Immature natural killer cell (primary cell): ENCODE results near the gene B4GALNT4. TPM values are rescaled to one million over a fixed set of nuclear protein-coding genes. Genes with fewer than 3 reads are reported as not detected.

ENCODE experiments used
- DNase-seq, 3 donors: peaks; one replicate each; pipeline ENCODE4 v3.0.0; 2022; ENCODE audit warnings: mixed read lengths in 1 of 3
- H3K27ac Mint-ChIP-seq, 6 donors: one replicate each; pipeline ENCODE4 v1.8.0; 2020; ENCODE audit warnings: mixed read lengths in 6 of 6, mild to moderate bottlenecking in 5 of 6, inconsistent platforms in 4 of 6, moderate library complexity in 3 of 6
- H3K27me3 Mint-ChIP-seq, 3 donors: one replicate each; pipeline ENCODE4 v1.8.0; 2020 to 2021; ENCODE audit warnings: low read depth in 3 of 3, mild to moderate bottlenecking in 3 of 3, mixed read lengths in 3 of 3, moderate library complexity in 3 of 3, inconsistent platforms in 1 of 3
- H3K36me3 Mint-ChIP-seq, 3 donors: one replicate each; pipeline ENCODE4 v1.8.0; 2020; ENCODE audit warnings: mixed read lengths in 3 of 3, inconsistent platforms in 2 of 3, mild to moderate bottlenecking in 2 of 3
- H3K4me1 Mint-ChIP-seq, 2 donors: one replicate each; pipeline ENCODE4 v1.8.0; 2020; ENCODE audit warnings: inconsistent platforms in 2 of 2, mild to moderate bottlenecking in 2 of 2, mixed read lengths in 2 of 2, moderate library complexity in 1 of 2
- H3K4me3 Mint-ChIP-seq, 5 donors: one replicate each; pipeline ENCODE4 v1.8.0; 2020; ENCODE audit warnings: mild to moderate bottlenecking in 5 of 5, mixed read lengths in 5 of 5, inconsistent platforms in 3 of 5, moderate library complexity in 3 of 5
- H3K9me3 Mint-ChIP-seq, 6 donors: one replicate each; pipeline ENCODE4 v1.8.0; 2020; ENCODE audit warnings: mild to moderate bottlenecking in 6 of 6, mixed read lengths in 6 of 6, inconsistent platforms in 4 of 6, moderate library complexity in 3 of 6
- polyA plus RNA-seq, 3 donors: library from polyadenylated mRNA; unstranded; fragments of 300-500 nt; fragmentation: Illumina TruSeq; gene quantifications; one replicate each; pipeline ENCODE4 v1.2.3, GENCODE V29; 2021

The B4GALNT4 gene
- polyA plus RNA-seq, 3 donors from 2014 or later: 0.53 TPM; not detected in 2

GRCh38 chr11:370070-370941 lies 1.0 kb downstream of the B4GALNT4 start:
- Mint-ChIP-seq H3K4me3 (peak overlapping the region; percentile 40 to 70 (median 60)), H3K27ac (no peak overlapping the region), H3K9me3 (no peaks in the 10 kb centered on the region), H3K27me3 (peaks cover 19 to 22% (median 20%) of the 10 kb centered on the region in 3 donors), H3K4me1 (peaks cover 6 to 16% of the 10 kb centered on the region in 2 donors), H3K36me3 (peaks cover 0 to 4% (median 0%) of the 10 kb centered on the region in 3 donors)
- DNase-seq: no peak

- Mint-ChIP-seq H3K27me3 (peaks cover 16 to 22% (median 20%) of the 10 kb centered on the region in 3 donors), H3K9me3 (no peaks in the 10 kb centered on the region), H3K4me3 (peak overlapping the region in 2 of 5 donors; percentile 38 to 53), H3K36me3 (peaks cover 0 to 4% (median 0%) of the 10 kb centered on the region in 3 donors), H3K27ac (no peak overlapping the region), H3K4me1 (peaks cover 6 to 16% of the 10 kb centered on the region in 2 donors)
- DNase-seq: no peak
Observed at GRCh38 chr11:371051-371450, 1.8 kb downstream of the B4GALNT4 start.

- H3K9me3 Mint-ChIP-seq: no peaks in the 10 kb centered on the region
- H3K27me3 Mint-ChIP-seq: peaks cover 13 to 20% (median 15%) of the 10 kb centered on the region in 3 donors
- DNase-seq: no peak
- H3K4me3 Mint-ChIP-seq: no peak overlapping the region
- peaks cover 6 to 16% of the 10 kb centered on the region in 2 donors for H3K4me1 Mint-ChIP-seq
- H3K36me3 Mint-ChIP-seq: peaks cover 0 to 4% (median 0%) of the 10 kb centered on the region in 3 donors
- H3K27ac Mint-ChIP-seq: peak overlapping the region in 1 of 6 donors; percentile 79
Observed at GRCh38 chr11:371716-372590, 2.7 kb downstream of the B4GALNT4 start.

- Mint-ChIP-seq H3K36me3 (no peaks in the 10 kb centered on the region), H3K27me3 (peaks cover 9 to 13% (median 11%) of the 10 kb centered on the region in 3 donors), H3K9me3 (no peaks in the 10 kb centered on the region), H3K27ac (no peak overlapping the region), H3K4me3 (no peak overlapping the region), H3K4me1 (peaks cover 4 to 7% of the 10 kb centered on the region in 2 donors)
- no peak for DNase-seq
Observed at GRCh38 chr11:372809-373715, 3.8 kb downstream of the B4GALNT4 start.

GRCh38 chr11:373716-374551 lies 4.6 kb downstream of the B4GALNT4 start:
- no peaks in the 10 kb centered on the region for H3K9me3 Mint-ChIP-seq
- H3K4me3 Mint-ChIP-seq: no peak overlapping the region
- peak overlapping the region in 4 of 6 donors; percentile 34 to 73 (median 44) for H3K27ac Mint-ChIP-seq
- no peaks in the 10 kb centered on the region for H3K36me3 Mint-ChIP-seq
- DNase-seq: no peak
- H3K4me1 Mint-ChIP-seq: no peaks in the 10 kb centered on the region
- peaks cover 4 to 10% (median 5%) of the 10 kb centered on the region in 3 donors for H3K27me3 Mint-ChIP-seq

GRCh38 chr11:375065-376025 lies 6.0 kb downstream of the B4GALNT4 start:
- no peak for DNase-seq
- Mint-ChIP-seq H3K4me3 (no peak overlapping the region), H3K9me3 (no peaks in the 10 kb centered on the region), H3K27ac (no peak overlapping the region), H3K27me3 (peaks cover 4 to 9% (median 4%) of the 10 kb centered on the region in 3 donors), H3K4me1 (no peaks in the 10 kb centered on the region), H3K36me3 (no peaks in the 10 kb centered on the region)

- Mint-ChIP-seq H3K9me3 (no peaks in the 10 kb centered on the region), H3K4me1 (no peaks in the 10 kb centered on the region), H3K36me3 (no peaks in the 10 kb centered on the region), H3K27ac (no peak overlapping the region), H3K4me3 (no peak overlapping the region), H3K27me3 (peaks cover 0 to 8% (median 4%) of the 10 kb centered on the region in 3 donors)
- no peak for DNase-seq
Observed at GRCh38 chr11:376531-377173, 7.4 kb downstream of the B4GALNT4 start.

GRCh38 chr11:377174-377865 lies 8.0 kb downstream of the B4GALNT4 start:
- Mint-ChIP-seq H3K36me3 (no peaks in the 10 kb centered on the region), H3K4me3 (no peak overlapping the region), H3K27ac (no peak overlapping the region), H3K9me3 (no peaks in the 10 kb centered on the region), H3K4me1 (peaks cover 0 to 1% of the 10 kb centered on the region in 2 donors), H3K27me3 (peaks cover 2 to 8% (median 2%) of the 10 kb centered on the region in 3 donors)
- no peak for DNase-seq

- H3K36me3 Mint-ChIP-seq: no peaks in the 10 kb centered on the region
- peaks cover 2 to 8% (median 2%) of the 10 kb centered on the region in 3 donors for H3K27me3 Mint-ChIP-seq
- no peak overlapping the region for H3K4me3 Mint-ChIP-seq
- H3K4me1 Mint-ChIP-seq: peaks cover 0 to 1% of the 10 kb centered on the region in 2 donors
- DNase-seq: no peak
- peak overlapping the region in 1 of 6 donors; percentile 73 for H3K27ac Mint-ChIP-seq
- H3K9me3 Mint-ChIP-seq: no peaks in the 10 kb centered on the region
Observed at GRCh38 chr11:377883-378500, 8.7 kb downstream of the B4GALNT4 start.

GRCh38 chr11:379205-380094 lies 10.2 kb downstream of the B4GALNT4 start:
- no peak overlapping the region for H3K4me3 Mint-ChIP-seq
- H3K27me3 Mint-ChIP-seq: peaks cover 2 to 7% (median 4%) of the 10 kb centered on the region in 3 donors
- H3K27ac Mint-ChIP-seq: no peak overlapping the region
- peaks cover 4 to 6% of the 10 kb centered on the region in 2 donors for H3K4me1 Mint-ChIP-seq
- no peak for DNase-seq
- H3K36me3 Mint-ChIP-seq: no peaks in the 10 kb centered on the region
- no peaks in the 10 kb centered on the region for H3K9me3 Mint-ChIP-seq
